Mammary epithelial cell (primary cell): ENCODE data around the gene ATP11C.

Source experiments
- EZH2 ChIP-seq: IDR thresholded peaks from 2 replicates; pipeline ENCODE4 v1.6.1; 2012; ENCODE audit warnings: low read length, inconsistent platforms, borderline replicate concordance
- TF ChIP-seq, protein P1 (sequence below), 2 donors: IDR thresholded peaks in 1 of 2; conservative IDR thresholded peaks in 1 of 2; 2 replicates each; pipeline ENCODE4 v1.5.1; 2011 to 2012; ENCODE audit warnings: inconsistent platforms in 2 of 2, low read length in 2 of 2, mild to moderate bottlenecking in 2 of 2, control low read depth in 1 of 2, low read depth in 1 of 2; ENCODE audit not compliant: insufficient read depth in 1 of 2; ENCODE audit errors: extremely low read depth in 1 of 2

- TF ChIP-seq, protein P1, sequence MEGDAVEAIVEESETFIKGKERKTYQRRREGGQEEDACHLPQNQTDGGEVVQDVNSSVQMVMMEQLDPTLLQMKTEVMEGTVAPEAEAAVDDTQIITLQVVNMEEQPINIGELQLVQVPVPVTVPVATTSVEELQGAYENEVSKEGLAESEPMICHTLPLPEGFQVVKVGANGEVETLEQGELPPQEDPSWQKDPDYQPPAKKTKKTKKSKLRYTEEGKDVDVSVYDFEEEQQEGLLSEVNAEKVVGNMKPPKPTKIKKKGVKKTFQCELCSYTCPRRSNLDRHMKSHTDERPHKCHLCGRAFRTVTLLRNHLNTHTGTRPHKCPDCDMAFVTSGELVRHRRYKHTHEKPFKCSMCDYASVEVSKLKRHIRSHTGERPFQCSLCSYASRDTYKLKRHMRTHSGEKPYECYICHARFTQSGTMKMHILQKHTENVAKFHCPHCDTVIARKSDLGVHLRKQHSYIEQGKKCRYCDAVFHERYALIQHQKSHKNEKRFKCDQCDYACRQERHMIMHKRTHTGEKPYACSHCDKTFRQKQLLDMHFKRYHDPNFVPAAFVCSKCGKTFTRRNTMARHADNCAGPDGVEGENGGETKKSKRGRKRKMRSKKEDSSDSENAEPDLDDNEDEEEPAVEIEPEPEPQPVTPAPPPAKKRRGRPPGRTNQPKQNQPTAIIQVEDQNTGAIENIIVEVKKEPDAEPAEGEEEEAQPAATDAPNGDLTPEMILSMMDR (conservative IDR thresholded peaks at IDR 0.05 in 1 of 2, IDR thresholded peaks at IDR 0.05 in 1 of 2; ENCODE audit: extremely low read depth in 1 of 2, insufficient read depth in 1 of 2, low read depth in 1 of 2, low read length in 2 of 2): no peak
- TF ChIP-seq EZH2: no peak
Observed at GRCh38 chrX:139864640-139865039, 68.2 kb downstream of the ATP11C start.
